Left lung (tissue), 10 donors: ENCODE measurements around the gene PLCH1. TPM values are rescaled to one million over a fixed set of nuclear protein-coding genes. Genes with fewer than 3 reads are reported as not detected.

ENCODE experiments used
- ATAC-seq: fragments of 200-7000 bp; cut with Tn5 transposase; one replicate; pipeline ENCODE4 v1.9.1; 2020; ENCODE audit warnings: moderate library complexity
- DNase-seq, 4 donors: peaks; one replicate each; pipeline ENCODE4 v3.0.0-alpha.2; 2013 to 2020
- H3K27ac ChIP-seq, 2 donors: fragments of 200-600 bp; sonication (generic) in 1 of 2; one replicate each; pipeline versions ENCODE4 v1.5.0 to v1.8.0; 2020 to 2021
- H3K27me3 ChIP-seq, 2 donors: fragments of 200-600 bp; sonication (generic) in 1 of 2; one replicate each; pipeline versions ENCODE4 v1.5.0 to v1.8.0; 2020 to 2021
- H3K36me3 ChIP-seq, 2 donors: fragments of 200-600 bp; sonication (generic) in 1 of 2; one replicate each; pipeline versions ENCODE4 v1.5.0 to v1.8.0; 2020 to 2021
- H3K4me1 ChIP-seq, 2 donors: fragments of 200-600 bp; one replicate each; pipeline ENCODE4 v1.8.0; 2021
- H3K4me3 ChIP-seq, 2 donors: fragments of 200-600 bp; sonication (generic) in 1 of 2; one replicate each; pipeline versions ENCODE4 v1.5.0 to v1.8.0; 2020 to 2021; ENCODE audit warnings: mild to moderate bottlenecking in 1 of 2
- H3K9me3 ChIP-seq, 2 donors: fragments of 200-600 bp; sonication (generic) in 1 of 2; one replicate each; pipeline versions ENCODE4 v1.5.0 to v1.8.0; 2020 to 2021
- CTCF ChIP-seq, 2 donors: fragments of 200-600 bp; sonication (generic) in 1 of 2; IDR thresholded peaks; one replicate each; pipeline versions ENCODE4 v1.5.0 to v1.8.0; 2021; ENCODE audit warnings: antibody characterized with exemption in 2 of 2
- intact Hi-C, 2 donors: fragments of 100-400 bp; cut with DNase I; formaldehyde crosslinking; loops; one replicate each; pipeline versions ENCODE4 v1.11.2 to v1.14.2; 2022
- polyA plus RNA-seq, 6 donors: library from polyadenylated mRNA; unstranded; fragments of 120-200 nt; gene quantifications; one replicate each; pipeline ENCODE4 v1.2.1, GENCODE V29; 2013; ENCODE audit not compliant: insufficient read length in 6 of 6
- total RNA-seq, 2 donors: library from RNA; stranded (reverse); fragmentation: NEBNext Ultra II Directional; extraction: Animal tissue kit (Norgen Biotek cat#: 25700); gene quantifications; one replicate each; pipeline ENCODE4 v1.2.1, GENCODE V29; 2021
- donor health status: DM: no; HTN: yes; CAD: no.
- donor health status: DM: no; HTN: no; CAD: no.

PLCH1 gene
- total and polyA plus RNA-seq, 8 donors, result 8.5 to 33.8 (median 23.7) TPM

- Histone ChIP-seq H3K4me1 (peaks cover 3 to 25% of the 10 kb centered on the region in 2 donors), H3K36me3 (no peaks in the 10 kb centered on the region), H3K4me3 (no peak overlapping the region), H3K9me3 (no peaks in the 10 kb centered on the region), H3K27ac (no peak overlapping the region), H3K27me3 (peaks cover 24 to 65% of the 10 kb centered on the region in 2 donors)
- ATAC-seq, result no peak
- TF ChIP-seq CTCF (IDR thresholded peaks at IDR 0.05), result no peak
- DNase-seq, result no peak
- intact Hi-C loops, result no loop called here
Observed at GRCh38 chr3:155746703-155747102, 1.8 kb upstream of the PLCH1 start.

GRCh38 chr3:155745795-155746550 lies 1.1 kb upstream of the PLCH1 start:
- ATAC-seq (peak; percentile 37), DNase-seq (peak in 3 of 4 donors; percentile 40 to 80 (median 55))
- intact Hi-C loops, result no loop called here
- H3K27me3 ChIP-seq, result peaks cover 24 to 70% of the 10 kb centered on the region in 2 donors
- no peak overlapping the region for H3K4me3 ChIP-seq
- peaks cover 3 to 25% of the 10 kb centered on the region in 2 donors for H3K4me1 ChIP-seq
- H3K36me3 ChIP-seq, result no peaks in the 10 kb centered on the region
- H3K27ac ChIP-seq, result no peak overlapping the region
- no peaks in the 10 kb centered on the region for H3K9me3 ChIP-seq
- no peak for TF ChIP-seq CTCF (IDR thresholded peaks at IDR 0.05)

GRCh38 chr3:155744010-155744625 lies 753 bp downstream of the PLCH1 start:
- peaks cover 24 to 70% of the 10 kb centered on the region in 2 donors for H3K27me3 ChIP-seq
- peaks cover 3 to 25% of the 10 kb centered on the region in 2 donors for H3K4me1 ChIP-seq
- H3K9me3 ChIP-seq, result no peaks in the 10 kb centered on the region
- no peaks in the 10 kb centered on the region for H3K36me3 ChIP-seq
- peak overlapping the region; percentile 46 to 56 for H3K4me3 ChIP-seq
- no peak for TF ChIP-seq CTCF (IDR thresholded peaks at IDR 0.05)
- peak; percentile 36 to 90 (median 66) for DNase-seq
- intact Hi-C loops, result no loop called here
- peak; percentile 75 for ATAC-seq
- peak overlapping the region; percentile 54 to 67 for H3K27ac ChIP-seq

GRCh38 chr3:155743606-155744005 lies 1.3 kb downstream of the PLCH1 start:
- H3K36me3 ChIP-seq, result no peaks in the 10 kb centered on the region
- no peak for ATAC-seq
- no peak for DNase-seq
- intact Hi-C loops, result no loop called here
- peak overlapping the region; percentile 46 to 56 for H3K4me3 ChIP-seq
- TF ChIP-seq CTCF (IDR thresholded peaks at IDR 0.05), result no peak
- peaks cover 3 to 25% of the 10 kb centered on the region in 2 donors for H3K4me1 ChIP-seq
- peak overlapping the region; percentile 54 to 67 for H3K27ac ChIP-seq
- H3K27me3 ChIP-seq, result peaks cover 24 to 70% of the 10 kb centered on the region in 2 donors
- H3K9me3 ChIP-seq, result no peaks in the 10 kb centered on the region

- TF ChIP-seq CTCF (IDR thresholded peaks at IDR 0.05), result no peak
- peaks cover 3 to 25% of the 10 kb centered on the region in 2 donors for H3K4me1 ChIP-seq
- H3K4me3 ChIP-seq, result peak overlapping the region in 1 of 2 donors; percentile 46
- no peaks in the 10 kb centered on the region for H3K9me3 ChIP-seq
- peak overlapping the region; percentile 33 to 67 for H3K27ac ChIP-seq
- no peaks in the 10 kb centered on the region for H3K36me3 ChIP-seq
- intact Hi-C loops, result no loop called here
- DNase-seq (no peak), ATAC-seq (no peak)
- H3K27me3 ChIP-seq, result peaks cover 23 to 62% of the 10 kb centered on the region in 2 donors
Observed at GRCh38 chr3:155742349-155742965, 2.4 kb downstream of the PLCH1 start.
